ENCODE measurements around the gene BET1L.
"Not testable (repeated sequence)": the region's sequence is repeated elsewhere in the genome, so short reads cannot be mapped to it uniquely, and the experiment has no call there.

The BET1L gene

DNA sequence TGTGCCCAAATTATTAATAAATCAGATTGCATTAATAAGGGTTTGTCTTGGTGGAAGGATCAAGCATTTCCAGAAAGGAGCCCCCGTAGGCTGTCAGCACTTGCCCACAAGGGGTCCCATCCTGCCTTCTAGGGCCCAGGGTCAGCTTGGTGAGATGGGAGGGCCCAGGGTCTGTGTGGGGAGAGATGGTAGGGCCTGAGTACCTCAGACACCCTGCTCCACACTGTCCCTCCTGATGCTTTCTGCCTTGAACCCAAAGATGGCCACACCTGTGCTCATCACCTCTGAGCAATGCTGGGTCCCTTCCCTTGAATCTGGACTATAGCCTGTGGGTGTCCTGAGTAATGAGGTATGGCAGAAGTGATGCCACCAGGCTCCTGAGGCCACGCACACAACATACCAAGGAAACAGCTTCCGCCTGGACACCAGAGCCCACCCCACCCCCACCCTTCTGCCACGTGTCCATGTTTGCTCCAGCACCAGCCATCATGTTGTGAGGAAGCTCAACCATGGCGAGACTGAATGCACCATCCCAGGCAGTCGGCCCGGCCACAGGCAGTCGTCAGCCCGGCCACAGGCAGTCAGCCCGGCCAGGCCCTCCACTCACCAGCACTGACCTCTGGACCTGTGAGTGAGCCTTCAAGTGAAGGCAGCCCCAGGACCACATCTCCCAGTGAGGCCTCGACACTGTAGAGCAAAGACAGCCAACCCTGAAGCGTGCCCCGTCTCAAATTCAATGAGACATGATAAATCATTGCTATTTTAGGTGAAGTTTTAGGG, 6.8 kb downstream of the BET1L start:
- no peak for DNase-seq (ENCODE audit: low read depth)
- TF ChIP-seq, protein P1, sequence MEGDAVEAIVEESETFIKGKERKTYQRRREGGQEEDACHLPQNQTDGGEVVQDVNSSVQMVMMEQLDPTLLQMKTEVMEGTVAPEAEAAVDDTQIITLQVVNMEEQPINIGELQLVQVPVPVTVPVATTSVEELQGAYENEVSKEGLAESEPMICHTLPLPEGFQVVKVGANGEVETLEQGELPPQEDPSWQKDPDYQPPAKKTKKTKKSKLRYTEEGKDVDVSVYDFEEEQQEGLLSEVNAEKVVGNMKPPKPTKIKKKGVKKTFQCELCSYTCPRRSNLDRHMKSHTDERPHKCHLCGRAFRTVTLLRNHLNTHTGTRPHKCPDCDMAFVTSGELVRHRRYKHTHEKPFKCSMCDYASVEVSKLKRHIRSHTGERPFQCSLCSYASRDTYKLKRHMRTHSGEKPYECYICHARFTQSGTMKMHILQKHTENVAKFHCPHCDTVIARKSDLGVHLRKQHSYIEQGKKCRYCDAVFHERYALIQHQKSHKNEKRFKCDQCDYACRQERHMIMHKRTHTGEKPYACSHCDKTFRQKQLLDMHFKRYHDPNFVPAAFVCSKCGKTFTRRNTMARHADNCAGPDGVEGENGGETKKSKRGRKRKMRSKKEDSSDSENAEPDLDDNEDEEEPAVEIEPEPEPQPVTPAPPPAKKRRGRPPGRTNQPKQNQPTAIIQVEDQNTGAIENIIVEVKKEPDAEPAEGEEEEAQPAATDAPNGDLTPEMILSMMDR (IDR thresholded peaks at IDR 0.05; ENCODE audit: insufficient read depth, low read depth, low read length, missing control alignments), result no peak
- H3K4me3 ChIP-seq (ENCODE audit: low read depth, low read length), result no peak overlapping the region

DNA sequence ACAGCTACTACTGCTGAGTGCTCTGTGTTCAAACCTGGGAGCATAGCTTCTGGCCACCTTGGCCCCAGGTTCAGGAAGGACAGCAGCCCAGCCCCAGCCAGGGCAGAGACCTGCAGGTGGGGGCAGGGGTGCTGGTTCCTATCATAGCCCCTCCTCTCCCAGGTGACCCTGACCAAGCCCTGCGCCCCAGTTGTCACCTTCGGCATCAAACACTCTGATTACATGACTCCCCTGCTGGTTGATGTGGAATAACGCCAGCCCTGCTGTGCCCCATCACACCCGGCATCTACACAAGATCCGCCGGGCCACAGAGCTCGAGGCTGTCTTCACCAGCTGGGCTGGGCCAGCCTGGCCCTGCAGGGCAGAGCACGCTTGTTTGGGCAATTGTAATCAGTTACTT, 7.4 kb downstream of the BET1L start:
- H3K4me3 ChIP-seq (ENCODE audit: low read depth, low read length), result no peak overlapping the region
- no peak for DNase-seq (ENCODE audit: low read depth)
- TF ChIP-seq, protein P1 (IDR thresholded peaks at IDR 0.05; ENCODE audit: insufficient read depth, low read depth, low read length, missing control alignments), result no peak

DNA sequence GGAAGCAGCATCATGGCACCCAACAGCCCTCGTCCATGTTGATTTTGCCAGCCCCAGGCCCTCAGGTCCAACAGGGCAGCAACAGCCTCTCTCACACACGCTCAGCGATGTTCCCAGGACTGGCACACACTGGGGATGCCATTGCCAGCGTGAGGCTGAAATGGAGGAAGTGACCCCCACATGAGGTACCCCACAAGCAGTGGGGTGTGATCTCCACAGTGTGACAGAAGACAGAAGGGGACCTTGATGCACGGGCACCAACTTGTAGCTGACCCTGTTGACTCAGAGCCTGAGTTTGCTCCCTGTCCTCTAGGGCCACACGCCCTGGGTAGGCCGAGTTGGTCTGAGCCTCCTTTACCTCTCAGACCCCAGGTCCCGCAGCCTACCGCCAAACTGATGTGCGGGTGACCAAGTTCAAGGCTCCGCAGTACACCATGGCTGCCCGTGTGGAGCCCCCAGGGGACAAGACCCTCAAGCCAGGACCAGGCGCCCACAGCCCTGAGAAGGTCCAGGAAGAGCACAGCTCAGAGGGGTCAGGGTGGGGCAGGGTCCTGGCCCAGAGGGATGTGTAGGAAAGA, 8.1 kb downstream of the BET1L start:
- DNase-seq (ENCODE audit: low read depth), result no peak
- H3K4me3 ChIP-seq (ENCODE audit: low read depth, low read length), result no peak overlapping the region
- TF ChIP-seq, protein P1 (IDR thresholded peaks at IDR 0.05; ENCODE audit: insufficient read depth, low read depth, low read length, missing control alignments), result no peak

GRCh38 chr11:198236-198806, 8.9 kb downstream of the BET1L start:
- no peak for DNase-seq (ENCODE audit: low read depth)
- H3K4me3 ChIP-seq (ENCODE audit: low read depth, low read length), result no peak overlapping the region
- TF ChIP-seq, protein P1 (IDR thresholded peaks at IDR 0.05; ENCODE audit: insufficient read depth, low read depth, low read length, missing control alignments), result no peak

- DNase-seq (ENCODE audit: low read depth), result no peak
- H3K4me3 ChIP-seq (ENCODE audit: low read depth, low read length), result no peak overlapping the region
- TF ChIP-seq, protein P1 (IDR thresholded peaks at IDR 0.05; ENCODE audit: insufficient read depth, low read depth, low read length, missing control alignments), result no peak
Observed at GRCh38 chr11:197741-198235, 9.4 kb downstream of the BET1L start.

DNA sequence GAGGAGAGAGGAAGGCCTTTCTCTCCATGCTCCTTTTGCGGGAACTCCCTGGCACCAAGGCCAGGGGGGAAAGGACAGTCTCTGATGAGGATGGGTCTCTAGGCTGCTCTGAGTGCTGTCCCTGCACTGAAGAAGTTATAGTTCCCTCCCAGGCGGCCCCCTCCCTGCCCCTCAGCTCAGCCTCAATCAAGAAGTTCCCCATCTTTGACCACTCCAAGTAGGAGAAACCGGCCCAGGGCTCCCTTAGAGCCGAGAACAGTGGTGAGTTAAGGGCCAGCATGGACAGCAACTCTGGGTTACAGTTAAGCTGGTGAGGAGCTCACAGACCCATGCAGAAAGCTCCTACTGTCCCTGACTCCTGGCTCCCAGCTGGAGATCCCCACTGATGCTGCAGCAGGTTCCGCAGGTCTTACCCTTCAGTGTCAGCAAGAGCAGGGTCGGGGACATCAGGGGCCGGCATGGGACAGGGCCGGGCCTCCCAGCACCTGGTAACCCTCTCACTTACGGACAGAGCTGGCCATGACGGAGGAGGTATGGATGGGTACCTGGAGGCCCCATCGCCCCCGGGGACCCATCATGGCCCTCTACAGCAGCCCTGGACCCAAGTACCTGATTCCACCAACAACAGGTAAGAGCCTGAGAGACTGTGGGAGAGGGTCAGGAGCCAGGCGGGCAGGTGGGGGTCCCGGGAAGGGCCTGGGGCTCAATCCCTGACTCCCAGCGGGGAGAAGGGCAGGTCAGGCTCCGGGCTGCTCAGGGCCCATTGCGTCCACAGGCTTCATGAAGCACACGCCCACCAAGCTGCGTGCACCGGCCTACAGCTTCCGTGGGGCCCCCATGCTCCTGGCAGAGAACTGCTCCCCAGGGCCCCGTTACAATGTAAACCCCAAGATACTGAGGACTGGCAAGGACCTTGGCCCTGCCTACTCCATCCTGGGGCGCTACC, 10.1 kb downstream of the BET1L start:
- H3K4me3 ChIP-seq (ENCODE audit: low read depth, low read length), result no peak overlapping the region
- no peak for DNase-seq (ENCODE audit: low read depth)
- TF ChIP-seq, protein P1 (IDR thresholded peaks at IDR 0.05; ENCODE audit: insufficient read depth, low read depth, low read length, missing control alignments), result no peak

GRCh38 chr11:193481-193880, 13.7 kb downstream of the BET1L start:
- not testable (repeated sequence) for DNase-seq (ENCODE audit: low read depth); H3K4me3 ChIP-seq (ENCODE audit: low read depth, low read length)

DNA sequence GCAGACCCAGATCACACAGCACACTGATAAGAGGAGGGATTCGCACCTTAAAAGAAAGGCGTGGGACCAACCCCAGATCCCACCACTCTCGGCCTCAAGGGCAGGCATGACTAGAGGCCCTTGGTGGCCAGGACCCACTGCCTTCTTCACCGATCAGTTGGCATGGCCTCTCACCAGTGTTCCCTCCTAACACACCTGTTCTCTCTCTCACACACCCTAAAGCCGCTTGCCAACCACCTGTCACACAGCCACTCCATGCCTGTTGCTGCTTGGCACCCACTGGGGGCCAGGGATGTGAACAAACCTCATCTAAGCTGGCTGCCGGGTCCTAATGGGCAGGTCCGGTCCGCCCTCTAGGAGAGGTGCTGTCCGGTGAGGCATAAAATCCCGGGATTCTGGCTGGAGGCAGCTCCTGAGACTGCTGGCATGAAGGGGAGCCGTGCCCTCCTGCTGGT, 14.5 kb downstream of the BET1L start, which contains the start of gene SCGB1C1:
Gene SCGB1C1 (plus strand): TSS at position 405 of the 455 bp plus-strand sequence. CDS start 22 bp downstream, at position 427.
- DNase-seq (ENCODE audit: low read depth); H3K4me3 ChIP-seq (ENCODE audit: low read depth, low read length): not testable (repeated sequence)

All from GM12865 (cell line).